Endodermal cell (in vitro differentiated cells): ENCODE data around the gene DTNA. TPM values are rescaled to one million over a fixed set of nuclear protein-coding genes. Genes with fewer than 3 reads are reported as not detected.

Experiments used
- DNase-seq: peaks from one replicate; pipeline ENCODE4 v3.0.0-alpha.2; 2017
- H3K27ac ChIP-seq: 2 replicates; pipeline ENCODE4 v1.5.1; 2013; ENCODE audit warnings: mild to moderate bottlenecking, low read depth, low read length, moderate library complexity
- H3K27me3 ChIP-seq: 2 replicates; pipeline ENCODE4 v1.6.1; 2013; ENCODE audit warnings: mild to moderate bottlenecking, low read length, moderate library complexity; ENCODE audit not compliant: insufficient read depth, control insufficient read depth, poor library complexity, severe bottlenecking
- H3K36me3 ChIP-seq: 2 replicates; pipeline ENCODE4 v1.7.0; 2013; ENCODE audit warnings: mild to moderate bottlenecking, low read length, moderate library complexity; ENCODE audit not compliant: control insufficient read depth, insufficient read depth
- H3K4me1 ChIP-seq: one replicate; pipeline ENCODE4 v1.7.0; 2013; ENCODE audit warnings: low read length; ENCODE audit not compliant: control insufficient read depth, insufficient read depth
- H3K4me3 ChIP-seq: 2 replicates; pipeline ENCODE4 v1.5.1; 2013; ENCODE audit warnings: mild to moderate bottlenecking, low read length, moderate library complexity
- H3K9ac ChIP-seq: 2 replicates; pipeline ENCODE4 v1.6.1; 2013; ENCODE audit warnings: mild to moderate bottlenecking, low read length, moderate library complexity; ENCODE audit not compliant: poor library complexity, severe bottlenecking; ENCODE audit errors: extremely low read depth
- H3K9me3 ChIP-seq: 2 replicates; pipeline ENCODE4 v1.6.1; 2013; ENCODE audit warnings: mild to moderate bottlenecking, low read length, moderate library complexity; ENCODE audit not compliant: control insufficient read depth
- H3K27ac Mint-ChIP-seq: 2 replicates; pipeline ENCODE4 v1.8.0; 2020; ENCODE audit warnings: mixed read lengths
- H3K27me3 Mint-ChIP-seq: 2 replicates; pipeline ENCODE4 v1.8.0; 2021; ENCODE audit warnings: mild to moderate bottlenecking, mixed read lengths; ENCODE audit not compliant: insufficient read depth
- H3K36me3 Mint-ChIP-seq: 2 replicates; pipeline ENCODE4 v1.8.0; 2020; ENCODE audit warnings: low read depth, mixed read lengths
- H3K4me1 Mint-ChIP-seq: 2 replicates; pipeline ENCODE4 v1.8.0; 2020; ENCODE audit warnings: mixed read lengths
- H3K4me3 Mint-ChIP-seq: 2 replicates; pipeline ENCODE4 v1.8.0; 2020; ENCODE audit warnings: mild to moderate bottlenecking, moderate library complexity, mixed read lengths
- H3K9me3 Mint-ChIP-seq: 2 replicates; pipeline ENCODE4 v1.8.0; 2020; ENCODE audit warnings: mild to moderate bottlenecking, mixed read lengths
- CTCF ChIP-seq: fragments of 200-600 bp; sonication (generic); conservative IDR thresholded peaks from 2 replicates; pipeline ENCODE4 v1.5.0; 2021; ENCODE audit warnings: antibody characterized with exemption, mild to moderate bottlenecking
- WGBS, 2 experiments: methylation state at CpG; one replicate each; pipeline versions ENCODE4 v1.1.5 to v1.1.7; 2013; ENCODE audit warnings: missing lambda C conversion rate in 2 of 2, mixed read lengths in 1 of 2; ENCODE audit not compliant: insufficient coverage in 1 of 2, insufficient read length in 1 of 2; 5-methylcytosine and 5-hydroxymethylcytosine counted together
- total RNA-seq, 2 donors: library from RNA; stranded (reverse); fragmentation: NEBNext Ultra II Directional in 1 of 2; extraction: Animal tissue kit (Norgen Biotek cat#: 25700) in 1 of 2; gene quantifications; 2 replicates in 1 of 2; 3 replicates in 1 of 2; pipeline ENCODE4 v1.2.1, GENCODE V29; 2021

DTNA gene
- total RNA-seq, 2 donors from 2014 or later = 45.6 to 51.6 TPM

GRCh38 chr18:34923911-34924310, 213.8 kb downstream of the DTNA start:
- TF ChIP-seq CTCF = no peak
- Histone ChIP-seq H3K27me3 (no peaks in the 10 kb centered on the region), H3K36me3 (no peaks in the 10 kb centered on the region), H3K9ac (no peak overlapping the region), H3K27ac (no peak overlapping the region), H3K9me3 (no peaks in the 10 kb centered on the region), H3K4me1 (no peaks in the 10 kb centered on the region), H3K4me3 (no peak overlapping the region)
- Mint-ChIP-seq H3K9me3 (no peaks in the 10 kb centered on the region), H3K36me3 (no peaks in the 10 kb centered on the region), H3K4me3 (no peak overlapping the region), H3K4me1 (peaks cover 4% of the 10 kb centered on the region), H3K27ac (no peak overlapping the region), H3K27me3 (no peaks in the 10 kb centered on the region)
- no peak for DNase-seq

GRCh38 chr18:34926683-34927082, 216.6 kb downstream of the DTNA start:
- TF ChIP-seq CTCF = no peak
- H3K9me3 Mint-ChIP-seq = no peaks in the 10 kb centered on the region
- no peaks in the 10 kb centered on the region for H3K27me3 ChIP-seq
- no peaks in the 10 kb centered on the region for H3K9me3 ChIP-seq
- no peak overlapping the region for H3K27ac Mint-ChIP-seq
- H3K36me3 Mint-ChIP-seq = no peaks in the 10 kb centered on the region
- no peak overlapping the region for H3K27ac ChIP-seq
- H3K4me1 Mint-ChIP-seq = peaks cover 6% of the 10 kb centered on the region
- H3K4me1 ChIP-seq = peaks cover 2% of the 10 kb centered on the region
- no peaks in the 10 kb centered on the region for H3K36me3 ChIP-seq
- H3K9ac ChIP-seq = no peak overlapping the region
- no peaks in the 10 kb centered on the region for H3K27me3 Mint-ChIP-seq
- H3K4me3 ChIP-seq = no peak overlapping the region
- H3K4me3 Mint-ChIP-seq = no peak overlapping the region
- DNase-seq = no peak

GRCh38 chr18:34928088-34928753, 218.1 kb downstream of the DTNA start:
- peaks cover 2% of the 10 kb centered on the region for H3K4me1 ChIP-seq
- H3K36me3 ChIP-seq = no peaks in the 10 kb centered on the region
- H3K9me3 Mint-ChIP-seq = no peaks in the 10 kb centered on the region
- DNase-seq = no peak
- no peaks in the 10 kb centered on the region for H3K9me3 ChIP-seq
- no peaks in the 10 kb centered on the region for H3K27me3 ChIP-seq
- WGBS, 2 experiments = 80 to 89% methylated on average over 5 to 7 of the region's 7 CpGs
- peaks cover 8% of the 10 kb centered on the region for H3K4me1 Mint-ChIP-seq
- H3K27ac Mint-ChIP-seq = no peak overlapping the region
- no peak overlapping the region for H3K4me3 Mint-ChIP-seq
- H3K4me3 ChIP-seq = no peak overlapping the region
- no peaks in the 10 kb centered on the region for H3K27me3 Mint-ChIP-seq
- TF ChIP-seq CTCF = no peak
- no peaks in the 10 kb centered on the region for H3K36me3 Mint-ChIP-seq
- no peak overlapping the region for H3K9ac ChIP-seq
- no peak overlapping the region for H3K27ac ChIP-seq
